MCF 10A (cell line): ENCODE data around the gene ST8SIA4. TPM values are rescaled to one million over a fixed set of nuclear protein-coding genes. Genes with fewer than 3 reads are reported as not detected.

Source experiments
- BruUV-seq: library from RNA; stranded (reverse); fragments of 400-500 nt; replicated peaks from 2 replicates; lab custom pipeline; 2021; lab: Mats Ljungman, UMichigan
- CTCF ChIA-PET: fragments of 300-600 bp; sonication (Branson Sonifier 250); formaldehyde crosslinking; extraction: SDS; loops from one replicate; lab custom pipeline; 2021; ENCODE audit warnings: antibody characterized with exemption, inconsistent platforms; lab: Yijun Ruan, JAX
- POLR2A ChIA-PET: fragments of 300-600, 350-650 bp; sonication (Branson Sonifier 250); formaldehyde crosslinking; extraction: SDS; loops from one replicate; lab custom pipeline; 2020; ENCODE audit warnings: antibody characterized with exemption, inconsistent platforms; lab: Yijun Ruan, JAX
- DNase-seq: peaks from one replicate; pipeline ENCODE4 v3.0.0-alpha.2; 2018; ENCODE audit not compliant: unreplicated experiment
- H3K27ac Mint-ChIP-seq: one replicate; pipeline ENCODE4 v1.8.0; 2022; ENCODE audit warnings: mild to moderate bottlenecking, low read depth, mixed read lengths; ENCODE audit not compliant: unreplicated experiment
- H3K27me3 Mint-ChIP-seq: one replicate; pipeline ENCODE4 v1.8.0; 2022; ENCODE audit warnings: mixed read lengths; ENCODE audit not compliant: insufficient read depth, unreplicated experiment
- H3K36me3 Mint-ChIP-seq: one replicate; pipeline ENCODE4 v1.8.0; 2022; ENCODE audit warnings: mild to moderate bottlenecking, moderate library complexity, mixed read lengths; ENCODE audit not compliant: insufficient read depth, unreplicated experiment
- H3K4me1 Mint-ChIP-seq: one replicate; pipeline ENCODE4 v1.8.0; 2022; ENCODE audit warnings: mixed read lengths; ENCODE audit not compliant: insufficient read depth, unreplicated experiment
- H3K4me3 Mint-ChIP-seq: one replicate; pipeline ENCODE4 v1.8.0; 2022; ENCODE audit warnings: mild to moderate bottlenecking, moderate library complexity, mixed read lengths; ENCODE audit not compliant: unreplicated experiment
- H3K9me3 Mint-ChIP-seq: one replicate; pipeline ENCODE4 v1.8.0; 2022; ENCODE audit warnings: mixed read lengths; ENCODE audit not compliant: unreplicated experiment
- intact Hi-C: fragments of 100-400 bp; cut with micrococcal nuclease; formaldehyde crosslinking; loops from 2 replicates; pipeline ENCODE4 v1.14.1; 2022
- total RNA-seq: library from RNA; stranded (reverse); gene quantifications from 2 replicates; pipeline ENCODE4 v1.2.3, GENCODE V29; 2022
- TF ChIP-seq, protein P1 (sequence below): fragments of 200-600 bp; IDR thresholded peaks from one replicate; pipeline ENCODE4 v1.8.0; 2022; ENCODE audit warnings: antibody characterized with exemption, mild to moderate bottlenecking; ENCODE audit not compliant: unreplicated experiment

The ST8SIA4 gene
- total RNA-seq, 1 experiment from 2014 or later: 0.26 TPM

DNA sequence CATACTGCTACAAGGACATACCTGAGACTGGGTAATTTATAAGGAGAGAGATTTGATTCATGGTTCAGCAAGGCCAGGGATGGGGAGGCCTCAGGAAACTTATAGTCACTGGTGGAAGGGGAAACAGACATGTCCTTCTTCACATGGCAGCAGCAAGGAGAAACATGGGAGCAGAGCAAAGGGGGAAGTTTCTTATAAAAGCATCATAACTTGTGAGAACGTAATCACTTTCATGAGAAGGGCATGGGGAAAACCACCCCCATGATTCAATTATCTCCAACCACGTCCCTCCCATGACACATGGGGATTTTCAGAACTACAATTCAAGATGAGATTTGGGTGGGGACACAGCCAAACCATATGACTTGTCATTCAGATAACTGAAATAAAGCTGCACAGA lies 100.9 kb downstream of the ST8SIA4 start:
- no peak overlapping the region for H3K27ac Mint-ChIP-seq
- H3K4me1 Mint-ChIP-seq: peaks cover 6% of the 10 kb centered on the region
- TF ChIP-seq, protein P1, sequence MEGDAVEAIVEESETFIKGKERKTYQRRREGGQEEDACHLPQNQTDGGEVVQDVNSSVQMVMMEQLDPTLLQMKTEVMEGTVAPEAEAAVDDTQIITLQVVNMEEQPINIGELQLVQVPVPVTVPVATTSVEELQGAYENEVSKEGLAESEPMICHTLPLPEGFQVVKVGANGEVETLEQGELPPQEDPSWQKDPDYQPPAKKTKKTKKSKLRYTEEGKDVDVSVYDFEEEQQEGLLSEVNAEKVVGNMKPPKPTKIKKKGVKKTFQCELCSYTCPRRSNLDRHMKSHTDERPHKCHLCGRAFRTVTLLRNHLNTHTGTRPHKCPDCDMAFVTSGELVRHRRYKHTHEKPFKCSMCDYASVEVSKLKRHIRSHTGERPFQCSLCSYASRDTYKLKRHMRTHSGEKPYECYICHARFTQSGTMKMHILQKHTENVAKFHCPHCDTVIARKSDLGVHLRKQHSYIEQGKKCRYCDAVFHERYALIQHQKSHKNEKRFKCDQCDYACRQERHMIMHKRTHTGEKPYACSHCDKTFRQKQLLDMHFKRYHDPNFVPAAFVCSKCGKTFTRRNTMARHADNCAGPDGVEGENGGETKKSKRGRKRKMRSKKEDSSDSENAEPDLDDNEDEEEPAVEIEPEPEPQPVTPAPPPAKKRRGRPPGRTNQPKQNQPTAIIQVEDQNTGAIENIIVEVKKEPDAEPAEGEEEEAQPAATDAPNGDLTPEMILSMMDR: no peak
- ChIA-PET CTCF (no interaction called here), POLR2A (no interaction called here)
- H3K9me3 Mint-ChIP-seq: no peaks in the 10 kb centered on the region
- no peak overlapping the region for H3K4me3 Mint-ChIP-seq
- H3K36me3 Mint-ChIP-seq: no peaks in the 10 kb centered on the region
- DNase-seq: no peak
- intact Hi-C loops: no loop called here
- H3K27me3 Mint-ChIP-seq: no peaks in the 10 kb centered on the region
- no TSS peak for BruUV-seq

DNA sequence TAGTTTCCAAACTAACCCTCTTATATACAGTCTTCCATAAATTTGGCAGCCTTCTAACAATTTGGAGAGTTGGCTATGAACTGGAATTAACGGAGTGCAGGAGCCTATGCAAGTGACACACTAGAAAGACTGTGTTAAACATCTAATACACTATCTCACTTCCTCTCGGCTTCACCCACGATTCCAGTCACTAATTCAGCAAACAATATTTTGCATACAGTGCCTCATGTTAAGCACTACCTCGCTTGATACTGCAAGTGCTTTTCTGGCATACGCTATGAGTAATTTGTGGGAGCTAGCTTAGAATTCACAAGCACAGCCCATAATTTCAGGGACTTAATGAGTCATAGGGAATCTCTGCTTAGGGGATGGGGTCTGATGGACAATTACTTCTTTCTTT lies 102.5 kb downstream of the ST8SIA4 start:
- H3K4me1 Mint-ChIP-seq: peaks cover 6% of the 10 kb centered on the region
- H3K36me3 Mint-ChIP-seq: no peaks in the 10 kb centered on the region
- no peak for DNase-seq
- H3K4me3 Mint-ChIP-seq: no peak overlapping the region
- POLR2A ChIA-PET: no interaction called here
- intact Hi-C loops: no loop called here
- no peaks in the 10 kb centered on the region for H3K9me3 Mint-ChIP-seq
- TF ChIP-seq, protein P1: no peak
- BruUV-seq: no TSS peak
- H3K27ac Mint-ChIP-seq: no peak overlapping the region
- H3K27me3 Mint-ChIP-seq: no peaks in the 10 kb centered on the region
- CTCF ChIA-PET: no interaction called here

- Mint-ChIP-seq H3K4me3 (no peak overlapping the region), H3K27ac (no peak overlapping the region), H3K27me3 (no peaks in the 10 kb centered on the region), H3K9me3 (no peaks in the 10 kb centered on the region), H3K36me3 (no peaks in the 10 kb centered on the region), H3K4me1 (peaks cover 6% of the 10 kb centered on the region)
- intact Hi-C loops: no loop called here
- POLR2A ChIA-PET: interaction anchor here (1.0 kb wide), 1 partner anchor 264 kb away, joined by 3 read pairs; the partner anchor contains the start of gene FAM174A
- CTCF ChIA-PET: interaction anchor here (0.8 kb wide), 1 partner anchor 775 kb away, joined by 3 read pairs; no protein-coding TSS in a partner anchor
- no TSS peak for BruUV-seq
- TF ChIP-seq, protein P1: no peak
- DNase-seq: no peak
These were observed 103.9 kb downstream of the ST8SIA4 start for GRCh38 chr5:100799166-100799565.

GRCh38 chr5:100797861-100798260 lies 105.2 kb downstream of the ST8SIA4 start:
- H3K27ac Mint-ChIP-seq: no peak overlapping the region
- peak; percentile 45 for DNase-seq
- H3K36me3 Mint-ChIP-seq: no peaks in the 10 kb centered on the region

More at GRCh38 chr5:100797861-100798260, 105.2 kb downstream of the ST8SIA4 start:
- Mint-ChIP-seq H3K4me1 (peaks cover 6% of the 10 kb centered on the region), H3K4me3 (no peak overlapping the region), H3K9me3 (peaks cover 6% of the 10 kb centered on the region), H3K27me3 (no peaks in the 10 kb centered on the region)
- BruUV-seq: no TSS peak
- POLR2A ChIA-PET: interaction anchor here (0.6 kb wide), 1 partner anchor 85 kb away, joined by 4 read pairs; no protein-coding TSS in a partner anchor
- TF ChIP-seq, protein P1: no peak
- intact Hi-C loops: no loop called here
- CTCF ChIA-PET: no interaction called here
